ENCODE measurements around the gene ZNF474. TPM values are rescaled to one million over a fixed set of nuclear protein-coding genes. Genes with fewer than 3 reads are reported as not detected.

ZNF474 gene
- total RNA-seq, 2 donors from 2014 or later, result 1.7 TPM; not detected in 1

DNA sequence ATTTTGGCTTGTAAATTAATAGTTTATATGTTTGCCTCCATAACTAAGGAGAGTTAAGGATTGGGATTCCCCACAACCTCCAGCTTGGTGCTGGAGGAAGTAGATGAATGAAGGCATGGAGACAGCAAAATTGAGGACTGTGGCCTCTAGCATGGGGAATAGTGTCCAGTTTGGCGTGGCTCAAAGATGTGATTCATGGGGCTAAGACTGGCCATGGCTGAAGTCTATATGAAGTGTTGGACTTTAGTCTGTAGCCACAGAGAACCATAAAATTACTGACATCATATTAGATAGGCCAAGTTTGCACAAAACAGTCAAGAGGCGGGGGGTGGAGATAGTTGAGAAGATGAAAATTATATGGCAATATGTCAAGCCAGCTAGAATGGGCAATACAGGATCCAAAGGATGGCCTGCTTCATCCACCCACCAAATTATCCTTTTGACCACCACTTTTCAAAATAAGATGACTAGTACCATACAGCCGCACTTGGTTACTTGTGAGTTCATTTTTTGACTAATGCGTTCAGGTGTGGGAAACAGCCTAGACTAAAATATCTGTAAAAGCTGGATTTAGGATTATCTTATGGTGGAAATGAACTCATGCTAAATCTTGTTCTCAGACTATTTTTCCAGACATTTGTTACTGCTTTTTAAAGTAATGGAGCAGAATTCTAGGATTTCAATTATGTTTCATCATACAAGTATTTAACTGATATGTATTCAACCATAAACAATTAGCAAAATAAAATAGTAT, 40.2 kb downstream of the ZNF474 start:
- Histone ChIP-seq H3K4me3 (no peak overlapping the region), H3K27ac (no peak overlapping the region), H3K36me3 (no peaks in the 10 kb centered on the region), H3K9me3 (no peaks in the 10 kb centered on the region), H3K4me1 (replicated peaks) (no peaks in the 10 kb centered on the region), H3K27me3 (replicated peaks; ENCODE audit: insufficient read depth) (no peaks in the 10 kb centered on the region)
- TF ChIP-seq CTCF (IDR thresholded peaks at IDR 0.05) (no peak), POLR2AphosphoS5 (IDR thresholded peaks at IDR 0.05) (no peak), POLR2A (IDR thresholded peaks at IDR 0.05) (no peak)
- 97% methylated on average over 4 of the region's 4 CpGs for WGBS
- intact Hi-C loops (cut with DNase I), result no loop called here
- no peak for DNase-seq (ENCODE audit: low spot score)

- intact Hi-C loops (cut with DNase I), result no loop called here
- Histone ChIP-seq H3K27ac (no peak overlapping the region), H3K4me3 (no peak overlapping the region), H3K27me3 (replicated peaks; ENCODE audit: insufficient read depth) (no peaks in the 10 kb centered on the region), H3K4me1 (replicated peaks) (no peaks in the 10 kb centered on the region), H3K36me3 (no peaks in the 10 kb centered on the region), H3K9me3 (no peaks in the 10 kb centered on the region)
- TF ChIP-seq POLR2AphosphoS5 (IDR thresholded peaks at IDR 0.05) (no peak), POLR2A (IDR thresholded peaks at IDR 0.05) (no peak), CTCF (IDR thresholded peaks at IDR 0.05) (no peak)
- 70% methylated on average over 4 of the region's 4 CpGs for WGBS
- no peak for DNase-seq (ENCODE audit: low spot score)
Observed at GRCh38 chr5:122170620-122171019, 41.3 kb downstream of the ZNF474 start.

- TF ChIP-seq POLR2AphosphoS5 (IDR thresholded peaks at IDR 0.05) (no peak), POLR2A (IDR thresholded peaks at IDR 0.05) (no peak), CTCF (IDR thresholded peaks at IDR 0.05) (no peak)
- Histone ChIP-seq H3K27ac (no peak overlapping the region), H3K36me3 (no peaks in the 10 kb centered on the region), H3K9me3 (no peaks in the 10 kb centered on the region), H3K27me3 (replicated peaks; ENCODE audit: insufficient read depth) (no peaks in the 10 kb centered on the region), H3K4me1 (replicated peaks) (no peaks in the 10 kb centered on the region), H3K4me3 (no peak overlapping the region)
- intact Hi-C loops (cut with DNase I), result no loop called here
- 73% methylated on average over 1 of the region's 1 CpG for WGBS
- no peak for DNase-seq (ENCODE audit: low spot score)
Observed at GRCh38 chr5:122172207-122172606, 42.9 kb downstream of the ZNF474 start.

GRCh38 chr5:122173474-122174415, 44.4 kb downstream of the ZNF474 start:
- TF ChIP-seq POLR2A (IDR thresholded peaks at IDR 0.05), result no peak
- no peak for TF ChIP-seq CTCF (IDR thresholded peaks at IDR 0.05)
- TF ChIP-seq POLR2AphosphoS5 (IDR thresholded peaks at IDR 0.05), result no peak
- no peaks in the 10 kb centered on the region for H3K4me1 ChIP-seq (replicated peaks)
- WGBS, result 80% methylated on average over 5 of the region's 5 CpGs
- H3K36me3 ChIP-seq, result no peaks in the 10 kb centered on the region
- H3K4me3 ChIP-seq, result no peak overlapping the region
- H3K27ac ChIP-seq, result no peak overlapping the region
- no peak for DNase-seq (ENCODE audit: low spot score)
- intact Hi-C loops (cut with DNase I), result no loop called here
- no peaks in the 10 kb centered on the region for H3K9me3 ChIP-seq
- no peaks in the 10 kb centered on the region for H3K27me3 ChIP-seq (replicated peaks; ENCODE audit: insufficient read depth)

Measured in prostate gland (tissue), 2 donors.